SU-DHL-6 (cell line): ENCODE data around the gene KLHL29.

ENCODE experiments used
- H2AFZ ChIP-seq: fragments of 200-600 bp; sonication (generic); 2 replicates; pipeline ENCODE4 v1.6.1; 2014; ENCODE audit warnings: low read depth, mild to moderate bottlenecking, moderate library complexity, mixed read lengths, antibody characterized with exemption, low read length; ENCODE audit not compliant: severe bottlenecking
- H3F3A ChIP-seq: fragments of 200-600 bp; shearing (Covaris generic); 2 replicates; pipeline ENCODE4 v1.6.0; 2016; ENCODE audit warnings: antibody characterized with exemption, mild to moderate bottlenecking; ENCODE audit not compliant: insufficient read depth
- H3K27ac ChIP-seq: fragments of 200-600 bp; sonication (generic); 2 replicates; pipeline ENCODE4 v1.5.1; 2016; ENCODE audit warnings: low read depth, mild to moderate bottlenecking, low read length, moderate library complexity, mixed read lengths
- H3K27me3 ChIP-seq: fragments of 200-600 bp; sonication (generic), shearing (Covaris generic); 2 replicates; pipeline ENCODE4 v1.6.0; 2014; ENCODE audit warnings: mild to moderate bottlenecking, low read length
- H3K36me3 ChIP-seq: fragments of 200-600 bp; sonication (generic); 2 replicates; pipeline ENCODE4 v1.6.1; 2014; ENCODE audit warnings: mild to moderate bottlenecking, low read length, mixed read lengths
- H3K4me2 ChIP-seq: fragments of 300-600, 200-600 bp; shearing (Covaris generic), sonication (generic); 2 replicates; pipeline ENCODE4 v1.6.0; 2014; ENCODE audit warnings: low read length, low read depth, mild to moderate bottlenecking; ENCODE audit not compliant: poor library complexity, severe bottlenecking
- H3K4me3 ChIP-seq: fragments of 200-600 bp; sonication (generic); 2 replicates; pipeline ENCODE4 v1.5.1; 2014; ENCODE audit warnings: antibody characterized with exemption, low read length, mild to moderate bottlenecking, mixed read lengths; ENCODE audit not compliant: insufficient read depth, poor library complexity, severe bottlenecking
- H3K79me2 ChIP-seq: fragments of 200-600 bp; sonication (generic); 2 replicates; pipeline ENCODE4 v1.6.1; 2014; ENCODE audit warnings: mild to moderate bottlenecking, low read length, moderate library complexity; ENCODE audit not compliant: insufficient read depth
- H3K9ac ChIP-seq: fragments of 200-600 bp; sonication (generic); 2 replicates; pipeline ENCODE4 v1.7.0; 2014; ENCODE audit warnings: mild to moderate bottlenecking, low read length
- H3K9me2 ChIP-seq: fragments of 200-600 bp; sonication (generic); replicated peaks from 2 replicates; pipeline ENCODE4 v1.6.1; 2014; ENCODE audit warnings: low read length; ENCODE audit not compliant: insufficient read depth
- H3K9me3 ChIP-seq: fragments of 200-600 bp; sonication (generic); 2 replicates; pipeline ENCODE4 v1.6.1; 2014; ENCODE audit warnings: low read length, mixed read lengths; ENCODE audit not compliant: insufficient read depth
- H4K20me1 ChIP-seq: fragments of 200-600 bp; sonication (generic); 2 replicates; pipeline ENCODE4 v1.6.1; 2014; ENCODE audit warnings: low read depth, mild to moderate bottlenecking, antibody characterized with exemption, low read length, moderate library complexity, mixed read lengths
- EZH2phosphoT487 ChIP-seq: fragments of 200-600 bp; sonication (generic), shearing (Covaris generic); conservative IDR thresholded peaks from 2 replicates; pipeline ENCODE4 v1.6.1; 2018; ENCODE audit warnings: mild to moderate bottlenecking, antibody characterized with exemption, low read length, moderate library complexity, mixed read lengths
- TF ChIP-seq, protein P1 (sequence below): fragments of 200-600 bp; sonication (generic); IDR thresholded peaks from one replicate; pipeline ENCODE4 v1.5.1; 2017; ENCODE audit warnings: antibody characterized with exemption, mild to moderate bottlenecking, low read length, moderate library complexity; ENCODE audit not compliant: insufficient read depth, poor library complexity, severe bottlenecking

The KLHL29 gene

DNA sequence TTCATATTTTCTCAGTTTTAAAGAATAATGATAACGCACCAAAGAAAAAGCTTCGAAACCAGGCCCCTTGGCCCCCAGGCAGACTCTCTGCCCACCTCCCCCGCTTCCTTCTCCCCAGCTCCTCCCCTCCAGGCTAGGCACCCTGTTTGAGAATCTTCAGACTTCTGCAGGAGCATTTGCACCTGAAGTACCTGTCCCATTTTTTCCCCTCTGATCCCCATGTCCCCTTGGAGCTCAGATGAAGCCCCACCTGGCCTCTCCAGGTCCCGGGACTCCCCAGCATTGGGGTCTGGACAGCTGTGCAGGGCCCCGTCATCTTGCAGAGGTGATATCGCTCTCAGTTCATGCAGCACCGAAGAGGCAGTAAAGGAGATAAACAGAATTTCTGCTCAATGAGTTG, 35.5 kb upstream of the KLHL29 start:
- no peaks in the 10 kb centered on the region for H3F3A ChIP-seq
- no peaks in the 10 kb centered on the region for H3K79me2 ChIP-seq
- H3K9ac ChIP-seq: no peak overlapping the region
- TF ChIP-seq, protein P1, sequence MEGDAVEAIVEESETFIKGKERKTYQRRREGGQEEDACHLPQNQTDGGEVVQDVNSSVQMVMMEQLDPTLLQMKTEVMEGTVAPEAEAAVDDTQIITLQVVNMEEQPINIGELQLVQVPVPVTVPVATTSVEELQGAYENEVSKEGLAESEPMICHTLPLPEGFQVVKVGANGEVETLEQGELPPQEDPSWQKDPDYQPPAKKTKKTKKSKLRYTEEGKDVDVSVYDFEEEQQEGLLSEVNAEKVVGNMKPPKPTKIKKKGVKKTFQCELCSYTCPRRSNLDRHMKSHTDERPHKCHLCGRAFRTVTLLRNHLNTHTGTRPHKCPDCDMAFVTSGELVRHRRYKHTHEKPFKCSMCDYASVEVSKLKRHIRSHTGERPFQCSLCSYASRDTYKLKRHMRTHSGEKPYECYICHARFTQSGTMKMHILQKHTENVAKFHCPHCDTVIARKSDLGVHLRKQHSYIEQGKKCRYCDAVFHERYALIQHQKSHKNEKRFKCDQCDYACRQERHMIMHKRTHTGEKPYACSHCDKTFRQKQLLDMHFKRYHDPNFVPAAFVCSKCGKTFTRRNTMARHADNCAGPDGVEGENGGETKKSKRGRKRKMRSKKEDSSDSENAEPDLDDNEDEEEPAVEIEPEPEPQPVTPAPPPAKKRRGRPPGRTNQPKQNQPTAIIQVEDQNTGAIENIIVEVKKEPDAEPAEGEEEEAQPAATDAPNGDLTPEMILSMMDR: no peak
- TF ChIP-seq EZH2phosphoT487: no peak
- no peak overlapping the region for H2AFZ ChIP-seq
- H3K9me2 ChIP-seq: no peaks in the 10 kb centered on the region
- no peak overlapping the region for H3K27ac ChIP-seq
- H3K4me3 ChIP-seq: no peak overlapping the region
- H3K36me3 ChIP-seq: no peaks in the 10 kb centered on the region
- no peak overlapping the region for H3K4me2 ChIP-seq
- H4K20me1 ChIP-seq: no peaks in the 10 kb centered on the region
- no peaks in the 10 kb centered on the region for H3K27me3 ChIP-seq
- H3K9me3 ChIP-seq: no peaks in the 10 kb centered on the region

DNA sequence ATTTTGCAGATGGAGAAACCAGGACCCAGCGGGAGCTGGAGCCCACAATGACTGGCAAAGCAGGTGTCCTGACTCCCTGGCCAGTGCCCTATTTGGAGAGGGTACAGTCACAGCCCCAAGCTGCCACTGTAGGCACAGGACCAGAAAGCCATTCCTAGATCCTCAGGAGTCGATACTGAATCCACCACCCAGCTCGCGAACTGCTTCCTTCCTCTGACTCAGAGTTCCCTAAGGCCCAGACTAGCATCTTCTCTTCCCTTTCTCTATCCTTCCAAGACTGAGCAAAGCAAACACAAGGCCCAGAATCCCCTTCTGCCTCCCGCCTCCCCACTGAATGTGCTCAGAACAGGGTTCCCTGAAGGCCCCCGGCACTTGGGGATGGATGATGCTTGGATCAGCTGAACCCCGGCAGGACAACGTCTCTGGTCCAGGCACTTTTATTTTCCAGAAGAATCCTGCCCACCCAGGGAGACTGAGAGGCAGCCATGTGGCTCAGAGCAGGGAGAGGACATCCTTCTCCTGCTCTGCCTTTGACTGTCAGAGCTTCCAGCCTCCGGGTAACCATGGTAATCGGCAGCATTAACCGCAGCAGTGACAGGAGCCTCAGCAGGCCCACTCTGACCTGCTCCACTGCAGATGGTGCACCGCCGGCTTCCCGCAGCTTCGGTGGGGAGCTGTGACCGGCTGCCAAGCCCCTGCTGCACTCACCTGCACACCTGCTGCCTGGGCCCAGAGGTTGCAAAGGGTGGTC, 34.8 kb upstream of the KLHL29 start:
- H4K20me1 ChIP-seq: no peaks in the 10 kb centered on the region
- TF ChIP-seq, protein P1: no peak
- TF ChIP-seq EZH2phosphoT487: no peak
- H3K9me3 ChIP-seq: no peaks in the 10 kb centered on the region
- H3K9me2 ChIP-seq: no peaks in the 10 kb centered on the region
- no peak overlapping the region for H2AFZ ChIP-seq
- no peaks in the 10 kb centered on the region for H3F3A ChIP-seq
- H3K27me3 ChIP-seq: no peaks in the 10 kb centered on the region
- no peak overlapping the region for H3K4me3 ChIP-seq
- H3K9ac ChIP-seq: no peak overlapping the region
- H3K27ac ChIP-seq: no peak overlapping the region
- H3K79me2 ChIP-seq: no peaks in the 10 kb centered on the region
- no peaks in the 10 kb centered on the region for H3K36me3 ChIP-seq
- H3K4me2 ChIP-seq: no peak overlapping the region

DNA sequence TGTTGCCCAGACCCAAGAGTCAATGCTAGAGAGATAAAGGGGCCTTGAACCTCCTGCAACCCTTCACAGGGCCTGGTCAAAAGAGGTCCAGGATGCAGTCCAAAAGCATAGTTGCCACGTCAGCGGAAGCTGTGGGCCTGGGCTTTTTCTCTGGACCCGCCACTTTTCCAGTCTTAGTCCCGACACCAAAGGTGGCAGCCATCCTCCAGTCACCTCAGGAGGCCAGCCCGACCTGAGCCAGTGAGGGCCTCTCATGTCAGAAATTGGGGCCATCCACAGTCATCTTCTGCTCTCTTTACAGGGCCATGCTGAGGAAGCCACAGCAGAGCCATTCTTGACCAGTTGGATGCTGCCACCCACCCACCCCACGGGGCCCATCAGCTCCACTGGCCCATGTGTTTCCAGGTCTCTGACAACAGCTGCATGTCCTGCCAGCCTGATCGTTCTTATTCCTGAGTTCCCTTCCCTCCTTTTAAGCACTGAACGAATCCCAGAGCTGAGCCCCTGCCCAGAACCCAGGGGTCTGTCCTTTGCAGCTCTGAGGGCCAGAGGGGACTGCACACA, 34.1 kb upstream of the KLHL29 start:
- no peak overlapping the region for H3K9ac ChIP-seq
- no peak for TF ChIP-seq EZH2phosphoT487
- TF ChIP-seq, protein P1: no peak
- H3K4me2 ChIP-seq: no peak overlapping the region

More for the DNA sequence above, 34.1 kb upstream of the KLHL29 start:
- no peaks in the 10 kb centered on the region for H3F3A ChIP-seq
- no peaks in the 10 kb centered on the region for H4K20me1 ChIP-seq
- no peaks in the 10 kb centered on the region for H3K9me3 ChIP-seq
- no peaks in the 10 kb centered on the region for H3K9me2 ChIP-seq
- H3K36me3 ChIP-seq: no peaks in the 10 kb centered on the region
- H3K79me2 ChIP-seq: no peaks in the 10 kb centered on the region
- H3K27ac ChIP-seq: no peak overlapping the region
- H3K4me3 ChIP-seq: no peak overlapping the region
- H3K27me3 ChIP-seq: no peaks in the 10 kb centered on the region
- no peak overlapping the region for H2AFZ ChIP-seq
